Cardiac septum (tissue), 1 donor: ENCODE results near the gene SLA2. TPM values are rescaled to one million over a fixed set of nuclear protein-coding genes. Genes with fewer than 3 reads are reported as not detected.
"Not testable (repeated sequence)": the region's sequence is repeated elsewhere in the genome, so short reads cannot be mapped to it uniquely, and the experiment has no call there.

Source experiments
- DNase-seq: peaks from one replicate; pipeline ENCODE4 v3.0.0-alpha.2; 2020; ENCODE audit warnings: low spot score
- intact Hi-C: fragments of 100-400 bp; cut with DNase I; formaldehyde crosslinking; loops from one replicate; pipeline ENCODE4 v1.14.0; 2022
- total RNA-seq: library from RNA; stranded (reverse); fragmentation: NEBNext Ultra II Directional; extraction: Animal tissue kit (Norgen Biotek cat#: 25700); gene quantifications from one replicate; pipeline ENCODE4 v1.2.1, GENCODE V29; 2021
- donor health status: DM: no; HTN: no; CAD: no.

SLA2 gene
- total RNA-seq, 1 donor from 2014 or later: 0.27 TPM

GRCh38 chr20:36584018-36584481 is 61.9 kb downstream of the SLA2 start:
- no peak for DNase-seq
- intact Hi-C loops: no loop called here

GRCh38 chr20:36582821-36583220 is 63.2 kb downstream of the SLA2 start:
- DNase-seq: no peak
- intact Hi-C loops: no loop called here

DNA sequence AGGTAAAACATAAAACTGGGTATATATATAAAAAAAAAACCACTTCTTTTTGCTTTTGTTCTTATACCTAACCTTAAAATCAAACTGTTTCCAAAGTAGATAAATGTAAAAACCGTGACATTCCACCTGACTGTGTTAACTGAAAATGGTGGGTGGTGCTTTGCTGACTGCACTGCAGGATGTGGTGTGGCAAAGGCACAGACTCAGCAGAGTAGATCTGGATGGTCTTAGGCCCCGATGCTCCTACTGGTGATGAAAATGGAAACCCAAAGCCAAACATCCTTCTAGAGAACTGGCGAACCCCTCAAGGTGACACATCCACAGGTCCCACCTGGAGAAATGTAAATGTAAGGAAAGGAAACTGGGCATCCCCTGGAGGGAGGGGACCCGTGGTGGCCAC is 63.7 kb downstream of the SLA2 start:
- intact Hi-C loops: no loop called here
- DNase-seq: no peak

GRCh38 chr20:36579996-36580545 is 65.9 kb downstream of the SLA2 start:
- intact Hi-C loops: no loop called here

DNA sequence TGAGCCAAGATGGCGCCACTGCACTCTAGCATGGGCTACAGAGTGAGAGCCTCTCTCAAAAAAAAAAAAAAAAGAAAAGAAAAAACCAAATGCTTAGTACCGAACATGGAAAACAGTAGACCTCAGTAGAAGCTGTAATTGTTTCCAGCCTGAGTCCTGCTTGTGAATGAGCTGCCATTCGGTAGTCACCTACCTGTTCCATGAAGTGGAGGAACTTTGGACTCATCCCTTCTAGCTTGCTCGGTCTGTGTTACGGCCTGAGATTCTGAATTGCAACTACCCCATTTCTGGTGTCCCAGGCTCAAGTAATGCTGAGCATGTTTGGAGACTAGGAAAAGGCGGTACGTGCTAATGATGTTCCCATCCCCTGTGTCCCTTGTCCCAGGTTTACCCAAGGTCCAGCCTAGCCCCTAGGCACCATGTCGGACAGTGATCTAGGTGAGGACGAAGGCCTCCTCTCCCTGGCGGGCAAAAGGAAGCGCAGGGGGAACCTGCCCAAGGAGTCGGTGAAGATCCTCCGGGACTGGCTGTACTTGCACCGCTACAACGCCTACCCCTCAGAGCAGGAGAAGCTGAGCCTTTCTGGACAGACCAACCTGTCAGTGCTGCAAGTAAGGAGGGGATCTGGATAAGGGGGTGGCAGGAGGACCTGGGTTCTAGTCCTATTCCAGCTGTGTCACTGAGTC is 67.5 kb downstream of the SLA2 start:
- intact Hi-C loops: no loop called here
- DNase-seq: no peak

More at GRCh38 chr20:36579996-36580545, 65.9 kb downstream of the SLA2 start:
- DNase-seq: no peak

DNA sequence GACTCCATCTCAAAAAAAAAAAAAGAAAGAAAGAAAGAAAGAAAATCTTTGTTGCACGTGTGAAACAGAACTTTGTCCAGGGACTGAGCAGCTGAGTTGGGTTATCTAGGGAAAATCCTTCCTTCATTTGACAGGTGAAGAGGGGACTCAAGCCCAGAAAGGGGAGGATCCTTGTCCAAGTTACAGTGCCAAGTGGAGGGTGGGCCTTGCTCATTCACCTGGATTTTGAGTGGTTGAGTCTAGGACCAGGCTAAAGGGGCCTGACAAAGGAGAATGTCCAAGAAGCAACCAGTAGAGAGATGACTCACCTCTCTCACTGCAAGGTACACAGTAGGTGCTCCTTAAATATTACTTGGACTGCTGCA is 69.9 kb downstream of the SLA2 start:
- intact Hi-C loops: no loop called here
- no peak for DNase-seq

GRCh38 chr20:36574366-36575135 is 71.4 kb downstream of the SLA2 start:
- no peak for DNase-seq
- intact Hi-C loops: no loop called here

- DNase-seq: no peak
- intact Hi-C loops: no loop called here
Measured at GRCh38 chr20:36573798-36574365, 72.1 kb downstream of the SLA2 start.

DNA sequence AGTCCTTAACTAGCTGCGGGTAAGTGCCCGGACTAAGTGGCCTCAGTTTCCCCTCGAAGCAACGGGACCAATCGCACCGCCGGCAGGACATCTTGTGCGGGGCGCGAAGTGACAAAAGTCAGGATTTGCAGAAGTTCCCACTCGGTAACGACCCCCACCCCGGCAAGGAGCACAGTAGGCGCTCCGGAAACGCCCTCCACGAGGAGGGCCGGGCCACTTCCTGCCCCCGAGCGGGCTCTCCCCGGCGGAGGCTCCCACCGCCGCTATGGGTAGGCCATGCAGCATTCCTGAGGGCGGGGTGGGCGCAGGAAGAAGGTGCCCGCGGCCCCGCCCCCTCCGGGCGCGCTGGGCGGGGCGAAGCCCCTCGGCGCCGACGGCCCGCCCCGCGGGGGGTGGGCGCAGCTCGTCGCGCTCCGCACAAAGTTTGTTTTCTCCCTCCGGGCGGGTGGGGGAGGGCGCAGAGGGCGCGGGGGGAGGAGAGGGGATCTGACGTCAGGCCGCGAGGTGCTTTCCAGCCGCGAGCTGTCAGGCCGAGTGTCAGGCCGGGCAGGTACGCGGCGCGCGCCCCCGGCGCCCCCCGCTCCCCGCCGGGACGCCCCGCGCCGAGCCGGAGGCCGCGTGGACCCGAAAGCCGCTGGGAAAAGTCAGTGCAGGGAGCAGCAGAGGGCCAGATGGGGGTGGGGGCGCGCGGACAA is 72.7 kb downstream of the SLA2 start, which contains the start of gene TGIF2:
Gene TGIF2, plus strand, starts transcription at position 495 of the 695 bp plus-strand sequence. CDS start 5,178 bp downstream, outside the sequence.
- peak; percentile 87 for DNase-seq
- intact Hi-C loops: no loop called here

- DNase-seq: no peak
Measured at GRCh38 chr20:36572701-36573102, 73.3 kb downstream of the SLA2 start.

GRCh38 chr20:36571564-36572504 is 74.2 kb downstream of the SLA2 start:
- no peak for DNase-seq
- intact Hi-C loops: no loop called here

More at GRCh38 chr20:36572701-36573102, 73.3 kb downstream of the SLA2 start:
- intact Hi-C loops: no loop called here

- intact Hi-C loops: no loop called here
Measured at GRCh38 chr20:36569847-36570429, 76.1 kb downstream of the SLA2 start.

GRCh38 chr20:36565520-36565919 is 80.5 kb downstream of the SLA2 start:
- no peak for DNase-seq
- intact Hi-C loops: no loop called here

More at GRCh38 chr20:36569847-36570429, 76.1 kb downstream of the SLA2 start:
- DNase-seq: no peak

GRCh38 chr20:36564726-36565121 is 81.3 kb downstream of the SLA2 start:
- DNase-seq, intact Hi-C loops: not testable (repeated sequence)

GRCh38 chr20:36564078-36564725 is 81.8 kb downstream of the SLA2 start:
- intact Hi-C loops: not testable (repeated sequence)

GRCh38 chr20:36563374-36563773 is 82.6 kb downstream of the SLA2 start:
- DNase-seq: no peak
- intact Hi-C loops: no loop called here

More at GRCh38 chr20:36564078-36564725, 81.8 kb downstream of the SLA2 start:
- not testable (repeated sequence) for DNase-seq

DNA sequence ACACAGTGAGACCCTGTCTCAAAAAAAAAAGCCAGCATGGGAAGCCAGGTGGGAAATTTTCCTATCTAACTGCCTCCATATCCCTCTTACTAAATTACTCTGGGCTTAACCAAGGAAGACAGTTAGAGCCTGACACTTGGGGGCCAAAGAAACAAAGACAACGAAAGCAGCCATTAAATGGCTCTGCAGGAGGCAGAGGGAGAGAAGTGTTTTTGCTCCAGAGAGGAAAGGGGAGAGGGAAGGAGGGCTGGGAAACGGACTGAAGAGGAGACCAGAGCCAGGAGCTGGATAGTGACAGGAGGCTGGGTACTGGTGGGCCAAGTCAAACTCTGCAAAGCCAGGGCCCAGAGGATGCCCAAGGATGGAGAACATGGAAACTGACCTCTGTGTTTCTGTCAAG is 83.3 kb downstream of the SLA2 start:
- intact Hi-C loops: no loop called here
- no peak for DNase-seq
